ENCODE results near the gene SNRNP27. TPM values are rescaled to one million over a fixed set of nuclear protein-coding genes. Genes with fewer than 3 reads are reported as not detected.
"Not testable (repeated sequence)": the region's sequence is repeated elsewhere in the genome, so short reads cannot be mapped to it uniquely, and the experiment has no call there.

The SNRNP27 gene
- total and polyA plus RNA-seq, 7 donors: 38.8 to 92.5 (median 58.7) TPM

GRCh38 chr2:69950241-69950640 lies 56.5 kb downstream of the SNRNP27 start:
- no peaks in the 10 kb centered on the region for H3K9me3 ChIP-seq
- TF ChIP-seq POLR2AphosphoS5 (IDR thresholded peaks at IDR 0.05): no peak
- TF ChIP-seq POLR2A (IDR thresholded peaks at IDR 0.05): no peak
- no peak for TF ChIP-seq EP300 (IDR thresholded peaks at IDR 0.05)
- no peak for TF ChIP-seq CTCF (IDR thresholded peaks at IDR 0.05)
- intact Hi-C loops (cut with DNase I): no loop called here
- DNase-seq: no peak
- H3K4me3 ChIP-seq: no peak overlapping the region
- no peaks in the 10 kb centered on the region for H3K36me3 ChIP-seq
- no peak overlapping the region for H3K27ac ChIP-seq
- H3K27me3 ChIP-seq: peaks cover 0 to 17% (median 5%) of the 10 kb centered on the region in 3 donors
- WGBS, 2 donors: 79 to 85% methylated on average over 5 of the region's 5 CpGs
- H3K4me1 ChIP-seq: peaks cover 0 to 5% (median 2%) of the 10 kb centered on the region in 4 donors

GRCh38 chr2:69950671-69951070 lies 56.9 kb downstream of the SNRNP27 start:
- 94 to 96% methylated on average over 3 of the region's 3 CpGs for WGBS, 2 donors

GRCh38 chr2:69952336-69953115 lies 58.8 kb downstream of the SNRNP27 start:
- WGBS, 2 donors: 89% methylated on average over 6 of the region's 6 CpGs
- H3K9me3 ChIP-seq: no peaks in the 10 kb centered on the region
- intact Hi-C loops (cut with DNase I): no loop called here
- H3K4me1 ChIP-seq: peaks cover 0 to 5% (median 2%) of the 10 kb centered on the region in 4 donors
- H3K27me3 ChIP-seq: peaks cover 0 to 17% (median 5%) of the 10 kb centered on the region in 3 donors
- no peak overlapping the region for H3K27ac ChIP-seq
- no peak for TF ChIP-seq CTCF (IDR thresholded peaks at IDR 0.05)
- no peaks in the 10 kb centered on the region for H3K36me3 ChIP-seq
- no peak for DNase-seq
- H3K4me3 ChIP-seq: no peak overlapping the region

More at GRCh38 chr2:69950671-69951070, 56.9 kb downstream of the SNRNP27 start:
- peaks cover 0 to 17% (median 5%) of the 10 kb centered on the region in 3 donors for H3K27me3 ChIP-seq
- H3K27ac ChIP-seq; H3K4me1 ChIP-seq; H3K9me3 ChIP-seq; intact Hi-C loops (cut with DNase I); DNase-seq; H3K36me3 ChIP-seq; H3K4me3 ChIP-seq: not testable (repeated sequence)

GRCh38 chr2:69954084-69954483 lies 60.3 kb downstream of the SNRNP27 start:
- intact Hi-C loops (cut with DNase I): no loop called here
- no peak for TF ChIP-seq POLR2A (IDR thresholded peaks at IDR 0.05)
- TF ChIP-seq CTCF (IDR thresholded peaks at IDR 0.05): no peak
- no peak for TF ChIP-seq POLR2AphosphoS5 (IDR thresholded peaks at IDR 0.05)
- no peak for TF ChIP-seq EP300 (IDR thresholded peaks at IDR 0.05)
- no peaks in the 10 kb centered on the region for H3K4me1 ChIP-seq
- 95 to 97% methylated on average over 1 of the region's 1 CpG for WGBS, 2 donors
- DNase-seq: no peak
- no peak overlapping the region for H3K4me3 ChIP-seq
- no peak overlapping the region for H3K27ac ChIP-seq
- H3K36me3 ChIP-seq: no peaks in the 10 kb centered on the region
- peaks cover 0 to 6% (median 0%) of the 10 kb centered on the region in 3 donors for H3K27me3 ChIP-seq
- no peaks in the 10 kb centered on the region for H3K9me3 ChIP-seq

Small RNA genes lying within 50 kb of the gene (small RNA-seq; reads per million reads assigned to genes)
- gene RPL23AP92: 0 reads per million in 3 donors

Other genes starting within 250 kb of the SNRNP27 start
- gene ANXA4, start 151.8 kb upstream of the SNRNP27 start, total RNA-seq: 10 to 100 TPM; 33.3 to 55.8 (median 44.5) TPM
- gene ANXA4, start 151.8 kb upstream of the SNRNP27 start, polyA plus RNA-seq: 100 to 1,000 TPM; 129 to 183 (median 155) TPM
- gene GMCL1, start 64.3 kb upstream of the SNRNP27 start, total RNA-seq: 10 to 100 TPM; 10.5 to 15.3 (median 12.9) TPM
- gene GMCL1, start 64.3 kb upstream of the SNRNP27 start, polyA plus RNA-seq: 10 to 100 TPM; 10.7 to 15.0 (median 12.3) TPM
- gene MXD1, start 21.2 kb downstream of the SNRNP27 start, total RNA-seq: 1 to 10 TPM; 5.4 to 7.8 (median 7.3) TPM
- gene MXD1, start 21.2 kb downstream of the SNRNP27 start, polyA plus RNA-seq: 100 to 1,000 TPM in 1 of 3 donors, 10 to 100 TPM in 2; 44.2 to 102 (median 46.8) TPM
- gene ASPRV1, start 67.7 kb downstream of the SNRNP27 start, total RNA-seq: 1 to 10 TPM; 1.1 to 1.4 (median 1.2) TPM
- 1 to 10 TPM; 1.1 to 1.2 (median 1.2) TPM for gene ASPRV1, start 67.7 kb downstream of the SNRNP27 start, polyA plus RNA-seq
- 100 to 1,000 TPM; 178 to 186 (median 182) TPM for gene PCBP1, start 193.5 kb downstream of the SNRNP27 start, total RNA-seq
- 100 to 1,000 TPM; 269 to 311 (median 286) TPM for gene PCBP1, start 193.5 kb downstream of the SNRNP27 start, polyA plus RNA-seq

Measured in sigmoid colon (tissue), 7 donors.